AG08396 (cell line): Measurements from ENCODE around the gene ABCB7.
"Not testable (repeated sequence)": the region's sequence is repeated elsewhere in the genome, so short reads cannot be mapped to it uniquely, and the experiment has no call there.

Source experiments
- DNase-seq: peaks from one replicate; pipeline ENCODE4 v3.0.0; 2012; ENCODE audit warnings: low spot score, mixed read lengths

The ABCB7 gene

GRCh38 chrX:75155827-75156525 is at the start of gene ABCB7:
TSS of gene ABCB7 (minus strand) at chrX:75156283. CDS start at chrX:75156272, 11 bp downstream.
- peak; percentile 57 for DNase-seq

- not testable (repeated sequence) for DNase-seq
Measured at GRCh38 chrX:75188415-75189206, 32.5 kb upstream of the ABCB7 start.

- DNase-seq: no peak
Measured at GRCh38 chrX:75181721-75182120, 25.6 kb upstream of the ABCB7 start.

GRCh38 chrX:75179536-75180293 is 23.6 kb upstream of the ABCB7 start:
- not testable (repeated sequence) for DNase-seq

- DNase-seq: not testable (repeated sequence)
Measured at GRCh38 chrX:75172257-75172890, 16.3 kb upstream of the ABCB7 start.

GRCh38 chrX:75158054-75158453 is 2.0 kb upstream of the ABCB7 start:
- no peak for DNase-seq

GRCh38 chrX:75156531-75156945 is 455 bp upstream of the ABCB7 start:
- peak; percentile 16 for DNase-seq

GRCh38 chrX:75155447-75155826 is 646 bp downstream of the ABCB7 start:
- no peak for DNase-seq

GRCh38 chrX:75154871-75155270 is 1.2 kb downstream of the ABCB7 start:
- no peak for DNase-seq

- no peak for DNase-seq
Measured at GRCh38 chrX:75151827-75152592, 4.1 kb downstream of the ABCB7 start.

- DNase-seq: no peak
Measured at GRCh38 chrX:75149654-75150053, 6.4 kb downstream of the ABCB7 start.

- DNase-seq: no peak
Measured at GRCh38 chrX:75132672-75133071, 23.4 kb downstream of the ABCB7 start.

GRCh38 chrX:75131973-75132627 is 24.0 kb downstream of the ABCB7 start:
- DNase-seq: no peak

- not testable (repeated sequence) for DNase-seq
Measured at GRCh38 chrX:75129069-75129468, 27.0 kb downstream of the ABCB7 start.

GRCh38 chrX:75118296-75118695 is 37.8 kb downstream of the ABCB7 start:
- DNase-seq: no peak

- no peak for DNase-seq
Measured at GRCh38 chrX:75115707-75116413, 40.2 kb downstream of the ABCB7 start.

- no peak for DNase-seq
Measured at GRCh38 chrX:75114638-75115037, 41.4 kb downstream of the ABCB7 start.

- DNase-seq: no peak
Measured at GRCh38 chrX:75113664-75114063, 42.4 kb downstream of the ABCB7 start.

GRCh38 chrX:75107863-75108509 is 48.1 kb downstream of the ABCB7 start:
- no peak for DNase-seq

GRCh38 chrX:75106772-75107171 is 49.3 kb downstream of the ABCB7 start:
- no peak for DNase-seq
